AG20443 (cell line): Measurements from ENCODE around the gene PARD3.
"Not testable (repeated sequence)": the region's sequence is repeated elsewhere in the genome, so short reads cannot be mapped to it uniquely, and the experiment has no call there.

ENCODE experiments used
- DNase-seq: peaks from one replicate; pipeline ENCODE4 v3.0.0; 2012; ENCODE audit warnings: low spot score, mixed read lengths

The PARD3 gene

DNA sequence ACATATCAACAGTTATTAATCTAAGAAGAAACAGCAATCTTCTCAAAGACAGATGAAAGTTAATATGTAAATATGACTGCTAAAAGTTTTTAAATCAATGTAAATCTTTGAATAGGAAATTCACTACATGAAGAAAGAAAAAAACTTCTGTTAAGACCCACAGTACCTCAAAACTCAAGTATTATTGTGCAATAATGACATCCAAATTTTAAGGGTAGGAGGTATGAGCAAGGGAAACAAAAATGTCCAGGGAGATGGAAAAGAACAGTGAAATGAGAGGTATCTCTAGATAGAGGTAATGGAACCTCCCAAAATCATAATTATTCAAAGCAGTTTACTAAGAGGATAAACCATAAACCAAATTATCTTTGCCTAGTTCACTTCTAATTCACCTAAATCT, 436.8 kb downstream of the PARD3 start:
- DNase-seq: no peak

DNA sequence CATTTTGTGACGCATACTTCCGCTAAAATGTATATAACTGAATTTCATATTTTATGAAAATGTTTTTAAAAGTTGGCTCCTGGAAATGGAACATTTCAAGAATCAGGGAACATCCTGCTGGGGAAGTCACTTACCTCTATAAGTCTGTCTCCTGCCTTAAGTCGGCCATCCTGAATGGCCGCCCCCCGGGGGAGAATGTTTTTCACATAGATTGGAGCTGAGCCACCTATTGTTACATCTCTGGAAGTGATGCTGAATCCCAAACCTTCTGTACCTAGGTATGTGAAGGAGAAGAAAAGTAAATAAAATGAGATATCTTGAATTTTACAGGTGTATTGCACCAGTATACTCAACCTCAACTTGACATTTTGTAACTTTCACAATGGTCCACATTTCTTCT, 437.3 kb downstream of the PARD3 start:
- no peak for DNase-seq

DNA sequence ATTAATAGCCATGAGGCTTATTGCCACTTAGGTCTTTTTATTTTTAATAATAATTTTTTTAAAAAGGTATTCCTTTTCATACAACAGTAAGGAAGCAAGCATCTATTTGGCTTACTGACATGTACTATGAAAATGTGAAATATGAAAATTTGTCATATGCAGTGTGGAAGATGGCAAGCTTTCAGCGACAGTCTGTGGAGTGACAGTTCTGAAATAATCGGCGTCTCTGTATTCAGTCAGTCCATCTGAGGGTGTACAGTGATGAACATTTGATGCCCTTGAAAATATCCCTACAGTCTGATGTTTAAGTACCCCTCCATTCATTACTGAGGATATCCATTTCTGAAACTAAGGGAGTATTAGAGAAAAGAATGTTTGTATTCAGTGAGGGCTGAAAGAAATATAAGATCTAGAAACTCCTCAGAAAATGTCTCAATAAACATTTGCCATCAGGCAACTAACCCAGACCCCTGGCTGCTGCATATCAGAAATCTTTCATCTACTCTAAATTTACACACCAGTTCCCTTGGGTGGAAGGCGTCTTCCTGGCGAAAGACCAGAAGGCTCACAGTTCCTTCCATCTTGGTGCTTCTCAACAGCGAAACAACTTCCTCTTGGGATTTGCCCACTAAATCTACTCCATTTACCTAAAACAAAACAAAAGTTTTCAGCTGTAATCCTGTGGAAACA, 440.6 kb downstream of the PARD3 start:
- no peak for DNase-seq

DNA sequence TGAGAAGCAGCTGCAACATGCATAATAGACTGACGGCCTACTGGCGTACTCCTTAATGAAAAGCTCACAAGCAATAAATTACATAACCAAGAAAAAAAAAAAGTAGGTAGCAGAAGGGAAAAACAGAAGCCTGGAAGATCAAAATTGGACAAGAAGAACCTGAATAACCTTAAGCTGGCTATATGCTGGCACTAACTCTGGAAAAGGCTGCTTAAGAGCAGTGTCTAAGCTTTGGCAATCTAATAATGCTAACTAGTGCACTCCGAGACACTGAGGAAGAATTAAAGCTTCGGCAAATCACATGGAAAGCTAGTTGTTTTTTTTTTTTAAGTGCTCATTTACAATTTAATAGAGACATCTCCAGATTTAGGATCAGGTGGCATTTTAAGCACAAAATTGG, 441.9 kb downstream of the PARD3 start:
- no peak for DNase-seq

- DNase-seq: no peak
These were observed 442.6 kb downstream of the PARD3 start for GRCh38 chr10:34372509-34372908.

DNA sequence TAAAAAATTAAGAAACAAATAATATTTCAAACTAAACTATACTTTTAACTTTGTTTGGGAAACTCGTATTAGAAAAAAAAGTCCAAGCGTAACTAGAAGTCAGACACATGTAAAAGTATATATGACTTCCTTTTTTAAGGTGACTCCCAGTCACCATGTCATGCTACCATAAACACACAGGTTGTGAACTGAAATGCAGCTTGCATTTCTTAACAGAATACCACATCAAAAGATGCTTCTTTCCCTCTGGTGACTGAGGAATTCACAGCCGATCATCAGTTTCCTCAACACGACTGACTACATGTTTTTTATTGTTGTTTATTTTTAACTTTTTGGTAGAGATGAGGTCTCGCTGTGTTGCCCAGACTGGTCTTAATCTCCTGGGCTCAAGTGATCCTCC, 445.0 kb downstream of the PARD3 start:
- no peak for DNase-seq

- no peak for DNase-seq
These were observed 446.0 kb downstream of the PARD3 start for GRCh38 chr10:34369120-34369519.

GRCh38 chr10:34364253-34365037, 450.7 kb downstream of the PARD3 start:
- peak; percentile 12 for DNase-seq

DNA sequence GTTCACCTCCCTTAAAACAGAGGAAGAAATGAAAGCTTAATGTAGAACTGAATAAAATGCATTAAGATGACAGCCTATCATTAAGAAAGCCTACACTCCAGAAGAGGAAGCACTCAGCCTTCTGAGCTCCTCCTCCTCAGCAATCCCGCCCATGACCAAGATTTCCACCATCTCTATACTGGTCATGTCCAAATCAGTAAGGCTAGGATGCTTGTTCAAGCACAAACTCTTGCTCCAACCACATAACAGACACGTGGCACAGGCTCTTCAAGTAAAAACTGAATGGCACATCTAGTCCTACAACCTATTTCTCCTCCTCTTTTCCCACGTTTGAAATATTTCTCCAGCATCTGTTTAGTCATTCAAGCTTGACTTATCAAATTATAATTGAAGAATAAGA, 454.1 kb downstream of the PARD3 start:
- no peak for DNase-seq

DNA sequence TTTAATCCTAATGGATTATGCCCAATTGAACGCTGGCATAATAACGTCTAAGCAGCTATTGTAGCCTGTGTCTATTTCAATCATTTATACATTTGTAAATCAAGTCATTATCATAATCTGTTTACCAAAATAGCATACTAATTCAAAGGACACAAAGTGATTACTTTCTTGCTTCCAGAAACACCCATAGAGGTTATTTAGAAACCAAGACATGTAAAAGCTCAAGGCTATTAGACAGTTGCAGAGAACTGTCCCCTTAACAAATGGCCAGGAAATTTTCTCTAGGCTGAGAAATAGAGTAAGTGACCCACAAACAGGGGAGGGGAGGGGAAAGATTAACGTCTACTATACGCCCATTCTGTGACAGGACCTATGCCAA, 455.7 kb downstream of the PARD3 start:
- DNase-seq: no peak

DNA sequence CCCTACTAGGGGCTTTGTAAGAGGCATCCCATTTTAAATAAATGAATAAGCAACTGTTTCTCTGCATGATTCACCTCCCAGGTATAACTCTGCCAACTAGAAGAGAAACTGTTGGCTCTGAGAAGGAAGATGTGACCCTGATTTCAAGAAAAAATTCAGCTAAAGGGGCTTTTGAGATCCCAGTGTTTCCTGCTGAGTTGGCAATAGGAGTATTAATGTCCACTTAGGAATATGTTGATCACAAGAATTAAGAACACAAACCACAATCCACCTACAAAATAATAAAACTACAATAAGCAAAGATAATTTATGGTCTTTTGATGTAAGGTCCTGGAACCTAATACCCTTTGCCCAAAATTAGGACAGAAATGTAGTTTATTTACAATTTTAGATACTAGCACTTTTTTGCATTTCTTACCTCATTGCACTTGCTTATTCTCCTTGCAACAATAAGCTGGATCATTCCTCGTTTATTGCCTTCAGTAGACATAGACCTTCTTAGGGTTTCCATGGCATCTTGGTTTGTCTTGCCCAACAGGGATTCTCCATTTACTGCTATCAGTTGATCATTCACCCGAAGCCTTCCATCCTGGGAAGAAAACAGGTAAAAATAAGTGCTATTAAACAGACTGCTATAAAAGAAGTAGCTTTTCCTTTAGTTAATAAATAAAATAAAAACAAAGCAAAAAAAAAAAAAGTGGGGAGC, 456.2 kb downstream of the PARD3 start:
- DNase-seq: no peak

DNA sequence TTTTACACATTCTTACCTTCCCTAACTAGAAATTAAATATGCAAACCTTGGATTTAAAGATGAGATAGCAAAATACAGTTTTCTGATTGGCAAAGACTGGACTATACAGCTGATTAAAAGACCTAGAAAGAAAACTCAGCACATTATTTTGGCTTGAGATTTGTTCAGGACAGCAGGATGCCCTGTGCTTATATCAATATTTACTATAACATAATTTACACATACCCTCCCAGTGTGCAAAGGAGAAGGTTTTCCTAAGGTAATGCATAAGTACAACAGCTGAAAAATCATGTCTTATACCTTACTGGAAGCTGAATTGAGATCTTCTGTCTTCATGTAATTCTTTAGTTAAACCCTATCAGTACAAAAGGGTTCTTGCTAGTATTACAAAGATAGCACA, 458.6 kb downstream of the PARD3 start:
- DNase-seq: no peak

DNA sequence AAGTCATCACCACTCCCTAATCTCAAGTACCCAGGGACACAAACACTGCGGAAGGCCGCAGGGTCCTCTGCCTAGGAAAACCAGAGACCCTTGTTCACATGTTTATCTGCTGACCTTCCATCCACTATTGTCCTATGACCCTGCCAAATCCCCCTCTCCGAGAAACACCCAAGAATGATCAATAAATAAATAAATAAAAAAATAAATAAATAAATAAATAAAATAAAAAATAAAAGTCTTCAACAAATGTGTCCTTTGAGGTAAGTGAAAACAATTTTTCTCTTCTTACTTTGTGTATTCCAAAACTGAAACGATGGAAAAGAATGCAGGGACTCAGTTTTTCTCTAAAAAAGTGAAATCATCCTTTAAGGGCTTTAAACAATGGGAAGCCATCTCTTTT, 461.6 kb downstream of the PARD3 start:
- DNase-seq: not testable (repeated sequence)

GRCh38 chr10:34352599-34353204, 462.4 kb downstream of the PARD3 start:
- DNase-seq: not testable (repeated sequence)

DNA sequence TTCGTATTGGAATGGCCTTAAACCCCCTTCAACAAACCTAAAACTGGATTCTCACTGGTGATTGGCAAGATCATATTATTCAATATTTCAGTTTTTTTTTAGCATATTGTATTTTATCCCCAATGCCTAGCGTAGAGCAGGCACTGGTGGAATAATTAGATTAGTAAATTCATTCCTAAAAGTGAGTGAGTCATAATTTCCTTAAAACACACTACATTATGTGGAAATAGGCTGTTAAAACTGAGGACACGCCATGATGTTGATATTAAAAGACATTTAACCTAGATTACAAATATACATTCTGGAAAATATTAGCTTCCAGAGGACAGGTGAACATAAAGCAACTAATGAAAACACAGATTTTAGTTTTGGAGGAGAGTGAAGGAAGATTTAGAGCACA, 463.9 kb downstream of the PARD3 start:
- DNase-seq: no peak

DNA sequence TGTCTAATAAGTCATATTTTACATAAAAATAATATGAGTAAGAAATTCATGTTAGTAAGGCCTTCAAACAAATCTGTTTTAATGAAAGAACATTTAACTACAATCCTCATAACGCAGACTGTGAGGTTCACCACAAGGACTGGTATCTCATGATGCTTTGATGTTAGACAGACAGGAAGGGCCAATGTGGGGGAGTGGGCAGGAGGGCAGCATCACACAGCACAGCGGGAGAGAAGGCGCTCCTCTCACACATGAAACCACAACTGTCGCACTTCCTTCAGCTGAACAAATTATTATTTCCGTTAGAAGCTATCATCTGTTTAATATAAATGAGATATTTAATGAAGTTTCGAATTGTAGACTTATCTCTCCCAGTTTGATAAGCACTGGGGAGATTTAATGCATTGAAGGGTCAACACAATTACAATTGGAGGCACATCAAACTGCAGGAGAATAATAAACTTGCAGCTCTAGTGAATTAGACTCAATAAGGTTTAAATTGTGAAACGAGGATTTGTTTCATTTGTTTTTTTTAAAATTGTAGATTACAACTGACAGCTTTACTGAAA, 466.1 kb downstream of the PARD3 start:
- DNase-seq: no peak

DNA sequence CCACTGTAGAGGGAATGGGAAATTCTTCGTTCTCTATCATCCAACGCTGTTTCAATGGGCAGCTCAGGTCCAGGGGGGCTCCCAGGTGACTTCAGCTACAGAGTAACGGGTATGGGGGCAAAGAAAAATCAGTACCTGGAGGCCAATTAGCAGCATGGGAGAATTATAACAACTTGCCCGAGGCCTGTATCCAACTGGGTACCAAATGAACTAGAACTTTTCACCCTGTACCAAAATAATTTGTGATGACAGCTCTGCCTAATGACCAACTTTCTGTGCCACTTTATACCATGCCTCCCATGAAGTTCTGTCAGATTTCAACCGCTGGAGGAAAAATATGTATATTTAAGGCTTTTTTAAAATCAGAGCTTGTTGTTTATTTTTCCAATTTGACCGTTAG, 467.1 kb downstream of the PARD3 start:
- no peak for DNase-seq

DNA sequence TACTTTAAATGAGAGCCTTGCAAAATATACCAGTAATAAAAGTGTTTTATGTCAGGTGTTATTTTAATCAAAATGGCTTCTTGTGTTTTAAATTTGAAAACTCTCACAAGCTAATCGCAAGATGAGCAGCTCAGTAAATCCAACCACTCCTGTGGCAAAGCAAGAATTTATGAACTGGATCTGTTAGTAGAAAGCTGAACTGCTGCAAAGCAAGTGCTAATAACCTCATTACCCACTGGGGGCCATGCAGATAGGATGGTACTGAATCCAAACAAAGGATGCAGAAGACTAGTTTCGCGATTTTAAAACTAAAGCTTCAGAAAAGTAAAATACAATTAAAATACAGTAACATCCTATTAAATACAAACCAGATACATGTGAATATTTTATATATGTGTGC, 468.0 kb downstream of the PARD3 start:
- no peak for DNase-seq

DNA sequence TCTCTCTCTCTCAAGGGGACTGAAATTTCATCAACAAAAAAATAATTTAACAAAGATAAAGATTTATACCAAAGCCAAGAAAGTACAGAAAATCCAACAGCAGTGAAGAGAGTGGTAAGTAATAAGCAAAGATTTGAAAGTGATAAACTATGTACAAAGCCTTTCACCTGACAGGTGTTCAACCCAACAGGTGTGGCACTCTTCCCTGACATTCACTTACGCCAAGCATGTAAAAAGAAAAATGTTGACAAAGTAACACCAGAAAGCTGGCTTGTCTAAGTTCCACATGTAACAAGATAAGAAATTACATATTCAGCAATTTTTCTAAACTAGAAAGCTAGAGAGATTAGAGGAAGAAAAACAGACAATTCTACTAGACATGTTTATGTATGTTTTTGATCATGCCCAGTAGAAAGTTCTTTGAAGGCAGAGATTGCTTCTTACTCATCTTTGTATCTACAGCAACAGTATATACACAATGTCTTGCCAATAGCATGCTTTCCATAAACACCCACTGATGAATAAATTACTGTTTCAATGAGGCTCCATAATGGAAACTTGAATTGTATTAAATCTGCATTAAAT, 468.5 kb downstream of the PARD3 start:
- no peak for DNase-seq

DNA sequence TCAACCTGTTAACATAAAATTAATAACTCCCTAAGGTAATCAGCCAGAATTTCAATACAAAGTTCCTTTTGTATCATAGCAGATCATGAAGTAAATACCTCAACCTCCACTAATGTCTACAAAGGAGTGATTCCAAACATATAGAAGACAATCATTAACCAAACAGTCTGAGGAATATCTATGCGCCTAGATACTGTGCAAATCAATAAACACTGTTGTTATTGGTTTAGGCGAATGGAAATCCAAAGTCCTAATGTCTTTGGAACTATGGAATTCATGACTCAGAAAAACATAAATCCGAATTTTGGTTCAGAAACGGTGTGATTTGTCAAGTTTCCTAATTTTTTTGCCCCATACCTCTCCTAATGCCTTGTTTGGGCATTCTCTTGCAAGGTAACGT, 469.7 kb downstream of the PARD3 start:
- DNase-seq: no peak

DNA sequence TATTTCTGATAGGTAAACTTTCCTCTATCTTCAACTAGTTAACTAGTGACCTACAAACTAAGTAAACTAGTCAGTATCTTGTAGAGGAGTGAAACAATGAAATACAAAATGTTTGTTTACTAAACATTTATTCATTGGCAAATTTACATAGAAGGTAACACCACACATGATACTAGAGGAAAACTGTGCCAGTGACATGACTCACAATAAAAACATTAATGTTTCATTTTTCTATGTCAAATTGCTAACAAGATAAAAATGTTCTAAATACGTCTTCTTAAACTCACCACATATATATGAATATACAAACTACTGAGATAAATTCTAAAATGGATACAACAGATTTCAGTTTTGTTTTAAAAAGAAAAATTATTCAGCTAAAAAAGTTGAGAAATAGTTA, 471.3 kb downstream of the PARD3 start:
- no peak for DNase-seq

- peak; percentile 52 for DNase-seq
These were observed 473.6 kb downstream of the PARD3 start for GRCh38 chr10:34341473-34341872.
